Bronchial epithelial cell (primary cell): ENCODE measurements around the gene RPIA. TPM values are rescaled to one million over a fixed set of nuclear protein-coding genes. Genes with fewer than 3 reads are reported as not detected.

ENCODE experiments used
- DNase-seq: peaks from one replicate; pipeline ENCODE4 v3.0.0-alpha.2; 2010; ENCODE audit warnings: low read depth
- FAIRE-seq: peaks from 2 replicates; lab custom pipeline; 2011; peaks lifted over from hg19 to GRCh38; lab: Jason Lieb, UNC
- H3K27me3 ChIP-seq: 2 replicates; pipeline ENCODE4 v1.5.1; 2011; ENCODE audit warnings: low read length; ENCODE audit not compliant: control insufficient read depth, insufficient read depth
- H3K36me3 ChIP-seq: 2 replicates; pipeline ENCODE4 v1.5.1; 2011; ENCODE audit warnings: low read length; ENCODE audit not compliant: control insufficient read depth, insufficient read depth
- H3K4me3 ChIP-seq: 2 replicates; pipeline ENCODE4 v1.5.1; 2011; ENCODE audit warnings: mild to moderate bottlenecking, low read depth, low read length, control low read depth
- total RNA-seq: library from RNA; depleted of rRNA; stranded (reverse); fragments of >200 nt; gene quantifications from 2 replicates; pipeline ENCODE4 v1.2.1, GENCODE V29; 2014
- TF ChIP-seq, protein P1 (sequence below): IDR thresholded peaks from 2 replicates; pipeline ENCODE4 v1.5.1; 2011; ENCODE audit warnings: mild to moderate bottlenecking, moderate library complexity, low read length, control low read depth, inconsistent platforms; ENCODE audit not compliant: insufficient read depth, severe bottlenecking

The RPIA gene
- total RNA-seq, 1 donor from 2014 or later, result 6.3 TPM

DNA sequence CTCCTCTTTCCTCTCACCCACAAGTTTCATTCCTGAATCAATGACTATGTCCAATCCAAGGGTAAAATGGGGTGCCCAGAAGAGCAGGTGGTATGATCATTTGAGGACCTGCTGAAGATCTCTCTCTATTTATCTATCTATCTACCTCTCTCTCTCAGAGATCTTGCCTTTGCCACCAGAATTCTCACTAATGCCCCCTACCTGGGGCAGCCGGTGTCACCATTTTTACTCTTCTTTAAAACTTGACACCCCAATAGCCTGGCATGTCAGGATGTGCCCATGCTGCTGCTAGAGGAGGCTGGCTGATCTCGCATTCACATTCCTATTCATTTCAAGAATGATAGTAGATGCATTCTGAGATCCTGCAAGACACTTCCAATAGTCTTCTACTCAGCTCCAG, 24.3 kb upstream of the RPIA start:
- no peaks in the 10 kb centered on the region for H3K27me3 ChIP-seq
- no peak overlapping the region for H3K4me3 ChIP-seq
- FAIRE-seq (no peak), DNase-seq (no peak)
- TF ChIP-seq, protein P1, sequence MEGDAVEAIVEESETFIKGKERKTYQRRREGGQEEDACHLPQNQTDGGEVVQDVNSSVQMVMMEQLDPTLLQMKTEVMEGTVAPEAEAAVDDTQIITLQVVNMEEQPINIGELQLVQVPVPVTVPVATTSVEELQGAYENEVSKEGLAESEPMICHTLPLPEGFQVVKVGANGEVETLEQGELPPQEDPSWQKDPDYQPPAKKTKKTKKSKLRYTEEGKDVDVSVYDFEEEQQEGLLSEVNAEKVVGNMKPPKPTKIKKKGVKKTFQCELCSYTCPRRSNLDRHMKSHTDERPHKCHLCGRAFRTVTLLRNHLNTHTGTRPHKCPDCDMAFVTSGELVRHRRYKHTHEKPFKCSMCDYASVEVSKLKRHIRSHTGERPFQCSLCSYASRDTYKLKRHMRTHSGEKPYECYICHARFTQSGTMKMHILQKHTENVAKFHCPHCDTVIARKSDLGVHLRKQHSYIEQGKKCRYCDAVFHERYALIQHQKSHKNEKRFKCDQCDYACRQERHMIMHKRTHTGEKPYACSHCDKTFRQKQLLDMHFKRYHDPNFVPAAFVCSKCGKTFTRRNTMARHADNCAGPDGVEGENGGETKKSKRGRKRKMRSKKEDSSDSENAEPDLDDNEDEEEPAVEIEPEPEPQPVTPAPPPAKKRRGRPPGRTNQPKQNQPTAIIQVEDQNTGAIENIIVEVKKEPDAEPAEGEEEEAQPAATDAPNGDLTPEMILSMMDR, result no peak
- no peaks in the 10 kb centered on the region for H3K36me3 ChIP-seq

DNA sequence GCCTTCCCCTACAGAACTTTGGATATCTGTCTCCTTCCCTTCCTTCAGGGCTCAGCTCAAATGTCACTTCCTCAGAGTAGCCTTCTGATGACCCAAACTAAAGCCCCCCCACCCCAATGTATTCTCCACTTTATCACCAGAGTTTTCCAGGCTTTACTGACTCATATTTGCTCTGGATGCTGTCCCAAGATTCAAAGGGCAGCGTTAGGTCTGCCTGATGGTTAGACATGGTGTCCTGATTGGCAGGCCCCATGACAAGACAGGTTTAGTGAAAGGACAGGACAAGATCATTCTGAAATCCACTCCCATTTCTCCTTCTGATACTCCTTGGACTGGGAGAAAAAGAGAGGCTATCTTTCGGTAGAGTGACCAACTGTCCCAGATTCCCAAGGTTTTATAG, 22.6 kb upstream of the RPIA start:
- DNase-seq (no peak), FAIRE-seq (no peak)
- Histone ChIP-seq H3K4me3 (no peak overlapping the region), H3K27me3 (no peaks in the 10 kb centered on the region), H3K36me3 (no peaks in the 10 kb centered on the region)
- TF ChIP-seq, protein P1, result no peak

DNA sequence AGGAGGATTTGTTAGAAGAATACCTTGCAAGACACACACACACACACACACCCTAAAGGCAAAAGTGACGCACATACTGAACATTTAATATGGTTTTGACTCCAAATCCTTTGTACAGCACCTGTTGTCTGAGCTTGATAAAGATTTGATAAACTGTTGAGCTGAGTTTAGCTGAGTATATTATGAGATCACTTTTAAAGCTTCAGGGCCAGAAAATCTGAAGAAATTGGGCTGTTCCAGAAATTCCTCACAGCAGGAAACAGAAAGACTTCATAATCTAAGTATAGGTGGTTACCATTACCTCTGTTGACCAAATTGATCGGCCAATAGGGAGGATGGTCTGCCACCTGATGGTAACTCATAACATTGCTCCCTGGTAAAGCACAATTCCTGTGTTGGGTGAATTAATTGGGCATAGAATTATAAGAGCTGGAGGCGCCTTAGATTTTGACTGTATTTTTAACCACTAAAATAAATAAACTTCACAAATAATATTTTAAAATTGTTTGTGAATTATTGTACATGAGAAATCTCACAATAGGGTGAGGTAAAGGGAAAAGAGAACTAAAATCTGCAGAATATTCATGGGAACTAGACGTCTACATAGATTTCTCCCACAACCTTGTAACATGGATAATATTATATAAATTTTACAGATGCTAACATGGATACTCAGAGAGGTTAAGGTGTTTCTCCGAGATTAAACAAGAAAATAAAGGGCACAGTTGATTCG, 21.8 kb upstream of the RPIA start:
- TF ChIP-seq, protein P1, result peak; percentile 69
- Histone ChIP-seq H3K36me3 (no peaks in the 10 kb centered on the region), H3K27me3 (no peaks in the 10 kb centered on the region), H3K4me3 (no peak overlapping the region)
- FAIRE-seq (no peak), DNase-seq (peak; percentile 53)

DNA sequence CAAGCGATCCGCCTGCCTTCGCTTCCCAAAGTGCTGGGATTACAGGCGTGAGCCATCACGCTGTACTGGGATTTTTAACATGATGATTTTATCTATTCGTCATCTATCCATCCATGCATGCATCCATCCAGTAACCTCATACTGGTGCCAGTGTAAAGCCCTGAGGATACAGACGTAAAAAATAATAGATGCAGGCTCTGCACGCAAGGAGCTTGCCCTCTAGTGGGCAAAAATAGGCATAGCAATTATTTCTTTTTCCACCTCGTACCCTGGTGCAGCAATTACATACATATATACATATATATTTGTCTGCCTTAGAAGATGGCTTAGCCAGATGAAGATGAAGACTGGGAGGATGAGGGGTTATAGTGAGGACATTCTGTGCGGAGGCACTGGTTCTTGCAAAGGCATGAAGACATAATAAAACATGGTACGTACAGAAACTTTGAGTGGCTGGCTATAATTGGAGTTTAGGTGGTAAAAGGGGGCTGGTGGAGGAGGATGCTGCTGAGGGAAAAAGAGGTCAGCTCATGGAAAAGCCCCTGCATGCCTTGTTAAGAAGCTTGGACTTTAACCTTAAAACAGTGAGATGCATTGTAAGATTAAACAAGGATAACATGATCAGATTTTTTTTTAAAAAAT, 19.6 kb upstream of the RPIA start:
- Histone ChIP-seq H3K4me3 (no peak overlapping the region), H3K36me3 (no peaks in the 10 kb centered on the region), H3K27me3 (no peaks in the 10 kb centered on the region)
- DNase-seq, result peak; percentile 62
- TF ChIP-seq, protein P1, result peak; percentile 81
- FAIRE-seq, result no peak

DNA sequence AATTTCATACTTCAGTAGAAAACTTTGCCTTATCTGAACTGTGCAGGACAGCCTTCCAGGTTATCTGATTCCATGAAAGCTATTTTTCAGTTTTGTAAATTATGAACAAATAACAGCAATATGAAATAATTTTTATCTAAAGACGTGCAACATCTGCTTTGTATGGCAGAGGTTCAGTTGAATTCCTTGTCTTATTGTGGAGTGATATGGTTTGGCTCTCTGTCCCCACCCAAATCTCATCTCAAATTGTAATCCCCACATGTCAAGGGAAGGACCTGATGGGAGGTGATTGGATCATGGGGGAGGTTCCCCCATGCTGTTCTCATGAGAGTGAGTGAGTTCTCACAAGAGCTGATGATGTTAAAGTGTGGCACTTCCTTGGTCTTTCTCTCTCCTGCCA, 18.1 kb upstream of the RPIA start:
- no peak for FAIRE-seq
- no peaks in the 10 kb centered on the region for H3K36me3 ChIP-seq

More for the DNA sequence above, 18.1 kb upstream of the RPIA start:
- Histone ChIP-seq H3K27me3 (no peaks in the 10 kb centered on the region), H3K4me3 (no peak overlapping the region)
- DNase-seq, result no peak
- TF ChIP-seq, protein P1, result no peak
